NT2/D1 (cell line): ENCODE measurements around the gene ZBTB39.

Source experiments
- SUZ12 ChIP-seq: IDR thresholded peaks from 2 replicates; pipeline ENCODE4 v1.6.1; 2011; ENCODE audit not compliant: insufficient read length, insufficient read depth; ENCODE audit errors: extremely low read depth
- YY1 ChIP-seq: IDR thresholded peaks from 2 replicates; pipeline ENCODE4 v1.6.1; 2011; ENCODE audit not compliant: insufficient read length, insufficient read depth
- ZNF274 ChIP-seq: IDR thresholded peaks from 2 replicates; pipeline ENCODE4 v1.6.1; 2011; ENCODE audit warnings: mild to moderate bottlenecking, low read depth, low read length

DNA sequence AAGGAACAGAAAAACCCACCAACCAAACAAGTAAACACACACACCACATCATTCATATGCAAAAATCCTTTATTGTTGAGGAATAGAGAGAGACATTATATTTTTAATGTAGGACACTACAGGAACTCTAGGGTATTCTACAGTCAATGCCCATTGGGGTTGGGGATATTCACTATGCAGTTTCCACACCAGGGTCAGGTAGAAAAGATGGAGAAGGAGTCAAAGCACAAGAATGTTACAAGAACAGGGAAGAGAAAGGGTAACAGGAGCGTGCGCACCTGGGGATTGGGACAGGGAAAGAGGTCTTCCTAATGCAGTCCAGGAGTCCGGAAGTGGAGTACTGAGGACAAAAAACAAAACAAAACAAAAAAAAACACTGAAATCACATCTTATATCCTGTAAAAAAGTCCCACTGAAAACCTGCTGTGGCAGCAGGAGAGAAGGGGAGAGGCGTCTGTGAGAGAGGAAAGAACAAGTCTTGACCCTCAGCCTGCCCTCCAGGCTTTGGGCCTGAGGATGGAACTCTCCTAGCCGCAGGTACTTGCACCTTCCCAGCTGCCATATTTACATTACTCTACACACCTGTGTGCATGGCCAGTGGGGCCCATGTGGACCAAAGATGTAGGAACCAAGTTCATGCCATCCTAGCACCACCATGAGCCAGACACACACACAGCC is 3.7 kb upstream of the ZBTB39 start:
- no peak for TF ChIP-seq SUZ12
- no peak for TF ChIP-seq YY1
- TF ChIP-seq ZNF274 = no peak
